Measurements from ENCODE around the gene SLC7A4.
A peak's percentile ranks its signal among the peaks of the same experiment; 100 is the strongest.

The SLC7A4 gene

DNA sequence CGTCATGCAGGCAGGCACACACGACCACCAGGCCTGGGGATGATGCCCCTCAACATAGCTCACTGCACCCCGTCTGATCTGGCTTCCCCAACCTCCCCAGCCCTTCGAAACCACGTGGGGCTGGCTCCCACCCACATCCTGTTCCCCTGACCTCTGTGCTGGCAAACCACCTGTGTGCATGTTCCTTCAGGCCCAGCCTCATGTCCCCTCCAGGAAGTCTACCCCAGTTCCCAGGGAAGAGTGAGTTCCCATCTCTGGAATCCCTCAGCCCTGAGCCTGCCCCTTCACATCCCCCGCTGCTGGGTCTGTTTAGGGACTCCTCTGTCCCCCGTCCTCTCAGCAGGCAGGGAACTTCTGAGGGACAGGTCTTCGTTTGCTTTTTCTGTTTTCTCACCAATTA lies 7.1 kb downstream of the SLC7A4 start:
- no peak for DNase-seq (ENCODE audit: insufficient read length, low spot score)
- no peak for TF ChIP-seq POLR2A (IDR thresholded peaks at IDR 0.05; ENCODE audit: low read depth, low read length)
- FAIRE-seq, result no peak

DNA sequence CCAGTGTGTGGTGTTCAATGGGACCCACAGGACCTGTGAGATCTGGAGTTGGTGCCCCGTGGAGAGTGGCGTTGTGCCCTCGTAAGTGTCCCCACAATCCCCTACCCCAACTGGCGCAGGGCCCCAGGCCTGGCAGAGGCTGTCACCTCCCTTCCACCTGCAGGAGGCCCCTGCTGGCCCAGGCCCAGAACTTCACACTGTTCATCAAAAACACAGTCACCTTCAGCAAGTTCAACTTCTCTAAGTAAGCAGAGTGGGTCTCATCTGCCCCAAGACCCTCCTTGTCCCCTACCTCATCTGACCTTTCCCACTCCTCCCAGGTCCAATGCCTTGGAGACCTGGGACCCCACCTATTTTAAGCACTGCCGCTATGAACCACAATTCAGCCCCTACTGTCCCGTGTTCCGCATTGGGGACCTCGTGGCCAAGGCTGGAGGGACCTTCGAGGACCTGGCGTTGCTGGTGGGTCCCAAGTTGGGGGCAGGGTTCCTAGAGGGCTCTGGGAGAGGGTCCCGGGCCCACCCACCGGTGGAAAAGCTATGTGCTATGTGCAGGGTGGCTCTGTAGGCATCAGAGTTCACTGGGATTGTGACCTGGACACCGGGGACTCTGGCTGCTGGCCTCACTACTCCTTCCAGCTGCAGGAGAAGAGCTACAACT lies 9.3 kb downstream of the SLC7A4 start:
- no peak for TF ChIP-seq POLR2A (IDR thresholded peaks at IDR 0.05; ENCODE audit: low read depth, low read length)
- DNase-seq (ENCODE audit: insufficient read length, low spot score) (no peak), FAIRE-seq (no peak)

DNA sequence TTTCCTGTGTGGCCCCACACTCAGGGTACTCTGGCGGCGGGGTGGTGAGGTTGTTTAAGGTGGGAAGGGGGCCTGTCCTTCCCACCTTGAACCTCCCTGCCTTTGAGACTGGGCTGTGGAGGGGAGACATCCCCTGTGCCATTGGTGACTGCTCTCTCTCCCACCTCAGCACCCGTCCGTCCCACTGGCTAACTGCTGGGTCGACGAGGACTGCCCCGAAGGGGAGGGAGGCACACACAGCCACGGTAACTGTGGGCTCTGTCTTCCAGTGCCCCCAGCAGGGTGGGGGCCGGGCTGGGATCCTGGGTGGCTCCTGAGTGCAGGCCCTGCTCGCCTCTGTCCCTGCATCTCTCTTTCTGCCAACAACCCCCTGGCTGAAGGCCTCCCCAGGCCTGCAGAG lies 9.9 kb downstream of the SLC7A4 start:
- DNase-seq (ENCODE audit: insufficient read length, low spot score) (no peak), FAIRE-seq (no peak)
- TF ChIP-seq POLR2A (IDR thresholded peaks at IDR 0.05; ENCODE audit: low read depth, low read length), result no peak

DNA sequence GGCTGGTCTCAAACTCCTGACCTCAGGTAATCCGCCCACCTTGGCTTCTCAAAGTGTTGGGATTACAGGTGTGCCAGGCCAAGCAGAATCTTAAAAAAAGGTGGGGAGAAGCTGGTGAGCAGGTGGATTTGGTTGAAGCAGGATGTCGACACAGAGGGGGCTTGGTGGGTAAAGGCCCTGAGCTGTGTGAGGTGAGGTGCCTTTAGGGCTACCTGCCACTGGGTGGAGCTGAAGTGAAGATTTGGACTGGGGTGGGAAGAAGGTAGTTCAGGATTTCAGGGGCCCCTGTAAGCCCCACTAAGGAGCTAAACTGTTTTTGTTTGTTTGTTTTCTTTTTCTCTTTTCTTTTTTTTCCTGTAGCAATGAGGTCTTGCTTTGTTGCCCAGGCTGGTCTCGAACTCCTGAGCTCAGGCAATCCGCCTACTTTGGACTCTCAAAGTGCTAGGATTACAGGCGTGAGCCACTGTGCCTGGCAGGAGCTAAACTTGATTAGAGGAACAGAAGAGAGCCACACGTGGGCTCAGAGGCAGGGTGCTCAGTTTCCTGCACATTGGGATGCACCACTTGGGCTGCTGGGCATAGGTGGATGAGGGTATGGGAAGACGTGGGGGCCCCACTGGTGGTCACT lies 11.4 kb downstream of the SLC7A4 start:
- DNase-seq (ENCODE audit: insufficient read length, low spot score) (no peak), FAIRE-seq (no peak)
- no peak for TF ChIP-seq POLR2A (IDR thresholded peaks at IDR 0.05; ENCODE audit: low read depth, low read length)

DNA sequence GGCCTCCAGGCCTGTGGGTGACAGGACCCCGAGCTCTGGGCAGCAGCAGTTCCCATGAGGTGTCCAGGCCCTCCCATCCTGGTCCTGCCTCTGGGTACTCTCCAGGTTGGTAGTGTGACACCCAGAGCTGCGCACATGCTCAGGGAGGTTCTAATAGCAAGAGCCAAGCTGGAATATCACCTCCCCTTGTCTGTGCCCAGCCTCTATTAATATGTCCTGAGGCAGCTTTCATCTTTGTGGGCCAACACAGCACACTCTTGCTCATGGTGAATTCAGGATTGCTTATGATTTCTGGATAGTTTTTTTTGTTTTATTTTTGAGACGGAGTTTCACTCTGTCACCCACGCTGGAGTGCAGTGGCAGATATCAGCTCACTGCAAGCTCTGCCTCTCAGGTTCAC lies 14.0 kb downstream of the SLC7A4 start:
- FAIRE-seq (no peak), DNase-seq (ENCODE audit: insufficient read length, low spot score) (no peak)
- TF ChIP-seq POLR2A (IDR thresholded peaks at IDR 0.05; ENCODE audit: low read depth, low read length), result no peak

DNA sequence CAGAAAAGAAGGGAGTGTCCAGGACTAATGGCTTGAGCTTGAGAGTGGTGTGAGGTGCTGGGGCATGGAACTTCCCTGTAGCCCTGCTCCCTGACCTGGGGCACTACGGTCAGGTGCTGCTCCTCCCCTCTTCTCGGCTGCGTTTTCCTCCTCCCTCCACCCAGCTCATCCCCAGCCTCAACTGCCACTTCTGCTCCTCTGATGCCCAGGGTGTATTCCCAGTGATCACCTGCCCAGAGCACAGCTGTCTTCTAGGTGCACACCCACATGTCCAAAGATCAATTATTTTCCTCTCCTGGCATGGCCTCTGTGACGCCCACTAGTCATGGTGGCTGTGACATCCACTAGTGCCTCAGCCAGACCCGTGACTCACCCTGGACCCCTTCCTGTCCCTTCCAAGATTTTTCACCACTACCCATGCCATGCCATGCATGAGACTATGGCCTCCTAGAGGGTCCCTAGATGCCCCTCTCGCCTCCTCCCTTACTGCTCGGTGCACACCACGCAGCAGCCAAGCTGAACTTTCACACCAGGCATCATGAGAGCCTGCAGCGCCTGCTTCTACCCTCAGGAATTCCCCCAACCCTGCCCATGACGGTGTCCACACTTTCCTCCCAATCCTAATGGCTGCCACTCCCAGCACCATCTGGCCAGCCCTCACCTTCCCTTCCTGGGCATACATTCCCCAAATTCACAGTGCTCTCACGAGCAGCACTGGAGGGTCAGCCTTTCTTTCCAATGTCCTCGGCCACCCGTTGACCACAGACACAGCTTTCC lies 15.5 kb downstream of the SLC7A4 start:
- FAIRE-seq, result no peak
- DNase-seq (ENCODE audit: insufficient read length, low spot score), result no peak
- TF ChIP-seq POLR2A (IDR thresholded peaks at IDR 0.05; ENCODE audit: low read depth, low read length), result no peak

DNA sequence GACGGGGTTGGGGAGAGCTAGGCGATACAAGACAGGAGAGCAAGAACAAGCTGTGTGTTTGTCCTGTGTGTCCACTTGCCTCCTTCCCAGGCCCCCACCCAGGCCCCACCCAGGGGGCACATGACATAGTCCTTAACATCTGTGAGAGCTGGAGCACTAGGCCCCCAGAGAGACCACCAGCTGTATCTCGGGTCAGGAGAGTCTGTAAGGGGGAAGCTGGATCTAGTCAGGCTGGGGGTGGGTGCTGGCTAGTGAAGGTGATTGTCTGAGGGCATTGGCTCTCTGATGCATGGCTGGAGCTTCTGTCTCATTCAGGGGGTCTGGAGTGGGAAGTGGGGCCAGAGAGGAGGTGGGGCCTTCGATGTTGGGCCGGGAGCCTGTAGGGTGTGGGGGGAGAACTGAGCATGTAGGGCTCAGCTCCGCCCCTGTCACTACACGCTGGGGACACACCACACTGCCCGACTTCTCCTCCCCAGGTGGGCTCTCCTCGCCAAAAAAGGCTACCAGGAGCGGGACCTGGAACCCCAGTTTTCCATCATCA lies 16.8 kb downstream of the SLC7A4 start:
- FAIRE-seq (no peak), DNase-seq (ENCODE audit: insufficient read length, low spot score) (no peak)
- no peak for TF ChIP-seq POLR2A (IDR thresholded peaks at IDR 0.05; ENCODE audit: low read depth, low read length)

DNA sequence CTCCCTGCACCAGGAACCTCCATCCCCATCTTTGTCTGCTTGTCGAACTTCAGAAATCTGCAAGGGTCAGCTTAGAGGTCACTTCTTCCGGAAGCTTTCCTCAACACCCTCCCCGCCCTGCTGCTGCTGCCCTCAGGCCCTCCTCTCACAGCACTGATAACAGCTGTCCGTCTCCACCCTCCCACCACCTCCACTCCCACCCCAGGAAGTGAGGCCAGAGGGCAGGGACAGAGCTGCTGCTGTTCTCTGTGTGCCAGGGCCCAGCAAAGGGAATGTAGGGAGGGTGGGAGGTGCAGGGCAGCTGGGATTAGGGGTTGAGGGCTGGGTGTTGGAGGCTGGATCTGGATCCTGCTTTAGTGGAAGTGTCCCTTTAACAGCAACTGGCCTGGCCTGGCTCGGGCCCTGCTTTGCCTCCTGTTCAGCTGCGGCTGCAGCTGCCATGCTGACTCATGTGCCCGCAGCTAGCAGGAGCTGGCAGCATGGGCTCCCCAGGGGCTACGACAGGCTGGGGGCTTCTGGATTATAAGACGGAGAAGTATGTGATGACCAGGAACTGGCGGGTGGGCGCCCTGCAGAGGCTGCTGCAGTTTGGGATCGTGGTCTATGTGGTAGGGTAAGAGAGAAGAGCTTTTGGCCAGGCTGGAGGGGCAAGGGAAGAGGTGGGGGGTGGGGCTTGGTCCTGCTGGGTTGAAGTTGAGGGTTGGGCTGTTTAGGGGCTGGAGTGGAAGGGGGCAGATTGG lies 17.5 kb downstream of the SLC7A4 start, which contains the start of gene P2RX6:
P2RX6 (plus strand) TSS at position 440 of the 740 bp plus-strand sequence; CDS start at position 450, 10 bp downstream.
- peak; percentile 44; the same call in 1 of the 2 replicates for TF ChIP-seq POLR2A (IDR thresholded peaks at IDR 0.05; ENCODE audit: low read depth, low read length)
- peak; percentile 26 for DNase-seq (ENCODE audit: insufficient read length, low spot score)
- no peak for FAIRE-seq

DNA sequence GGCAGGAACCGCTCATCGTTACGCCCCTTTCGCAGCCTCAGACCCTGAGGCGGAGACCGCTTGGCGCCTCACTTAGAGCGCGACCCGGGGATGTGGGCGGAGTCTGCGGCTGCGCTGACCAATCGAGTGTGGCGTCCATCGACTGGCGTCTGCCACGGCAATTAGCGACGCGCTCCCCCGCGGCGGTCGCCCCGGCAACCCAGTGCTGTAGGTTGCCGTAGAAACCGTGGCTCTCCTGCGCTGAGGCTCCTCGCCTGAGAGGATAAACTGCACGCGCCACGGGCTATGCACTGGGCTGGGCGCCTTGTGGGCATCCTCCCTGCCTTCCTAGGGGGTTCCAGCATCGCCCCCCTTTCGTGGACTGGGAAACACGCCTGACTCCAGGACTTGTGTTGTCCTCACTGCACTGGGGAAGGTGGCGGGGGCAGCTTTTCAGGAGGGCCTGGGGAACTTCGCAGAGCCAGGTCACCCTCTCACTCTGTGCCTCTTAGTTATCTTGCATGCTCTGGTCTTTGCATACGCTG lies 18.1 kb downstream of the SLC7A4 start:
- TF ChIP-seq POLR2A (IDR thresholded peaks at IDR 0.05; ENCODE audit: low read depth, low read length), result peak; percentile 45; the same call in 1 of the 2 replicates
- DNase-seq (ENCODE audit: insufficient read length, low spot score) (peak; percentile 59), FAIRE-seq (no peak)

DNA sequence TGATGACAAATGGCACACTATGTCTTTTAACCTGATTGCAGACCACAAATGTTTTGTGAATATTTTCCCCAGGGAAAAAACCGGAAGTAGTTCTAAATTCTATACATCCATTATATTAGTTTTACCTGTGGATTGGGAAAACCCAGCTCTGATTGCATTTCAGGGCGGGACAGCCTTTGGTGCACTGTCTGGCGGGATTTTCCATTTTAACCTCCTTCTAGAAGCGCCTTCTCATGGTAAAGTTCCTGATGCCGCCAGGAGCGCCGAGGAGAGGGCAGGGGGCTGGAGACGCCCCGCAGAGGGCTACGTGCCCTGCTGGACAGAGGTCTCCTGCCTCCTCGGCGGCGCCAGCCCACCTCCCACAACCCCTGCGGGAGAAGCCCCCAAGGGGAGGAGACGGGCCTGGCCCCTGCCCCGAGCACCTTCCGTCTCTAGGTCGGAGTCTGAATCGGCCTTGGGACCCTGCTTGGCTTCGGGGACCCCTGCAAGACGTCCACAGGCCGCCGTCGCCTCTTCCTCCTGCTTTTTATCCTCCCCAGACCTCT lies 18.6 kb downstream of the SLC7A4 start:
- FAIRE-seq, result no peak
- no peak for TF ChIP-seq POLR2A (IDR thresholded peaks at IDR 0.05; ENCODE audit: low read depth, low read length)
- DNase-seq (ENCODE audit: insufficient read length, low spot score), result no peak

DNA sequence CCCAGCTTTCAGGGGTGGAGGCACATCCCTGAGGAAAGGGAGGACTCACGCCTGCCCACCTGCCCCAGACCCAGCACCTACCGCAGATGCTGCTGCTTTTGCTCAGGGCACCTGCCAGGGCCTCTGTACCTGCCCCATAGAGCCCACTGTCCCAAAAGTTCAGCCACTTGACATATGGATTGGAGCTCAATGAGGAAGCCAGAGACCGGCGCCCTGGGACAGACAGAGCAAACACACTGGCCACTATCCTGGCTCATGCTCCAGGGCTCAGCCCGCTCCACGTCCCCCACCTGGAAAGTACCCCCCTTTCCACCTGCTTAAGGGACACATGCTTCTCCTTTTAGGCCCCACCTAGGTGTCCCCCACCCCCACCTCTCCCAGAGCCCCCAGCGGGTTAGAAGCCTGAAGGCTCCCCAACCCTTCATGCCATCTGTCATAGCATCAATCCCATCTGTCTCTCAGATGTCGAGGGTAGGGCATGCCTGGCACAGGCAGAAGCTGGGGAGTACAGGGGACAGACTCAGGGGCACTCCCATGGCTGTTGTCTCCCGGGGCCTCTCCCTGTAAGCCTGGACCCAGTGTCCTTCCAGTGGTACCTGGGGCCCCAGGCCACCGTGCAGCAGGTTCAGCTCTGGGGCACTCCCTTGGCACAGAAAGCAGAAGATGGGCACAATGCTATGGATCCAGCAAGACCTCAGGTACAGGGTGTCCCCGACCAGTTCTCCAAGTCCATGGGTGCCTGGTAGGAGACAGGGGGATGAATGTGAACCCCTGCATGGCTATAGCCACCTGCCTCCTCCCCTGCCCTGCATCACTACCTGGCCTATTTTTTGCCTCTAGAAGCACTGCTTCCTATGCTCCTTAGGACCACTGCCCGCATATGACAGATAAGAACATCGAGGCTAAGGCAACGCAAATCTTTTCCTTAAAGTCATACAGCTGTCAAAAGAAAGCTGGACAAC lies 19.6 kb downstream of the SLC7A4 start:
- no peak for TF ChIP-seq POLR2A (IDR thresholded peaks at IDR 0.05; ENCODE audit: low read depth, low read length)
- DNase-seq (ENCODE audit: insufficient read length, low spot score) (no peak), FAIRE-seq (no peak)

Measured in H54 (cell line).